A549 (cell line): ENCODE results near the gene ANTXR1.

Experiments
- JUNB ChIP-seq: fragments of >200 bp; sonication (Bioruptor Twin); formaldehyde crosslinking; IDR thresholded peaks from 2 replicates; pipeline ENCODE4 v1.6.1; 2016
- KDM1A ChIP-seq: fragments of 200-600 bp; sonication (generic); IDR thresholded peaks from 2 replicates; pipeline ENCODE4 v1.6.1; 2016; ENCODE audit warnings: low read depth, mild to moderate bottlenecking
- MAX ChIP-seq: IDR thresholded peaks from 2 replicates; pipeline ENCODE4 v1.6.1; 2012
- POLR2A ChIP-seq: IDR thresholded peaks from 2 replicates; pipeline ENCODE4 v1.6.1; 2012; ENCODE audit warnings: mild to moderate bottlenecking, low read length
- POLR2AphosphoS2 ChIP-seq: conservative IDR thresholded peaks from 2 replicates; pipeline ENCODE4 v1.6.1; 2012; ENCODE audit warnings: low read length, improper control_type of control experiment, inconsistent platforms
- TF ChIP-seq, protein P1 (sequence below): fragments of >200 bp; sonication (Bioruptor Twin); formaldehyde crosslinking; IDR thresholded peaks from 3 replicates; pipeline ENCODE4 v1.5.1; 2016
- TF ChIP-seq, protein P2 (sequence below): IDR thresholded peaks from 2 replicates; pipeline ENCODE4 v1.6.1; 2012; ENCODE audit warnings: low read depth, borderline replicate concordance

- TF ChIP-seq POLR2A, result no peak
- TF ChIP-seq, protein P1, sequence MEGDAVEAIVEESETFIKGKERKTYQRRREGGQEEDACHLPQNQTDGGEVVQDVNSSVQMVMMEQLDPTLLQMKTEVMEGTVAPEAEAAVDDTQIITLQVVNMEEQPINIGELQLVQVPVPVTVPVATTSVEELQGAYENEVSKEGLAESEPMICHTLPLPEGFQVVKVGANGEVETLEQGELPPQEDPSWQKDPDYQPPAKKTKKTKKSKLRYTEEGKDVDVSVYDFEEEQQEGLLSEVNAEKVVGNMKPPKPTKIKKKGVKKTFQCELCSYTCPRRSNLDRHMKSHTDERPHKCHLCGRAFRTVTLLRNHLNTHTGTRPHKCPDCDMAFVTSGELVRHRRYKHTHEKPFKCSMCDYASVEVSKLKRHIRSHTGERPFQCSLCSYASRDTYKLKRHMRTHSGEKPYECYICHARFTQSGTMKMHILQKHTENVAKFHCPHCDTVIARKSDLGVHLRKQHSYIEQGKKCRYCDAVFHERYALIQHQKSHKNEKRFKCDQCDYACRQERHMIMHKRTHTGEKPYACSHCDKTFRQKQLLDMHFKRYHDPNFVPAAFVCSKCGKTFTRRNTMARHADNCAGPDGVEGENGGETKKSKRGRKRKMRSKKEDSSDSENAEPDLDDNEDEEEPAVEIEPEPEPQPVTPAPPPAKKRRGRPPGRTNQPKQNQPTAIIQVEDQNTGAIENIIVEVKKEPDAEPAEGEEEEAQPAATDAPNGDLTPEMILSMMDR, result no peak
- no peak for TF ChIP-seq JUNB
- TF ChIP-seq KDM1A, result no peak
- TF ChIP-seq, protein P2, sequence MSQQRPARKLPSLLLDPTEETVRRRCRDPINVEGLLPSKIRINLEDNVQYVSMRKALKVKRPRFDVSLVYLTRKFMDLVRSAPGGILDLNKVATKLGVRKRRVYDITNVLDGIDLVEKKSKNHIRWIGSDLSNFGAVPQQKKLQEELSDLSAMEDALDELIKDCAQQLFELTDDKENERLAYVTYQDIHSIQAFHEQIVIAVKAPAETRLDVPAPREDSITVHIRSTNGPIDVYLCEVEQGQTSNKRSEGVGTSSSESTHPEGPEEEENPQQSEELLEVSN, result no peak
- no peak for TF ChIP-seq POLR2AphosphoS2
- no peak for TF ChIP-seq MAX
Observed at GRCh38 chr2:68978098-68978497, 34.9 kb upstream of the ANTXR1 start.
